ENCODE results near the gene RPSA.

DNA sequence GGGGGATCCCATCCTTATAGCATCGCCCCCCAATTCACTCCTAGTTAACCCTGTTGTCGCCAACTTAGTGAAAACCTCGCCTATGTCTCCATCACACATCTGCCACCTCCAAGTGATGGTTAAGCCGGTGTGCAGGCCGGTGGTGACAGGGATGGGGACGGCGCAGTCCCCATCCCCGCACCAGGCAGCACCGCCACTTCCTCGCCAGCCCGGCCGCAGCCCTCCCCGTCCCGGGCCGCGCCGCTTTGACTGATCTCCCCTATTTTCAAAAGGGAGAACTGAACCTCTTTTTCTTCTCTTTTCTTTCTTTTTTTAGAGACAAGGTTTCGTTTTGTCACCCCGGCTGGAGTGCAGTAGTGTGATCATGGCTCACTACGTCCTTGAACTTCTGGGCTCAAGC is 49.6 kb downstream of the RPSA start:
- TF ChIP-seq, protein P1, sequence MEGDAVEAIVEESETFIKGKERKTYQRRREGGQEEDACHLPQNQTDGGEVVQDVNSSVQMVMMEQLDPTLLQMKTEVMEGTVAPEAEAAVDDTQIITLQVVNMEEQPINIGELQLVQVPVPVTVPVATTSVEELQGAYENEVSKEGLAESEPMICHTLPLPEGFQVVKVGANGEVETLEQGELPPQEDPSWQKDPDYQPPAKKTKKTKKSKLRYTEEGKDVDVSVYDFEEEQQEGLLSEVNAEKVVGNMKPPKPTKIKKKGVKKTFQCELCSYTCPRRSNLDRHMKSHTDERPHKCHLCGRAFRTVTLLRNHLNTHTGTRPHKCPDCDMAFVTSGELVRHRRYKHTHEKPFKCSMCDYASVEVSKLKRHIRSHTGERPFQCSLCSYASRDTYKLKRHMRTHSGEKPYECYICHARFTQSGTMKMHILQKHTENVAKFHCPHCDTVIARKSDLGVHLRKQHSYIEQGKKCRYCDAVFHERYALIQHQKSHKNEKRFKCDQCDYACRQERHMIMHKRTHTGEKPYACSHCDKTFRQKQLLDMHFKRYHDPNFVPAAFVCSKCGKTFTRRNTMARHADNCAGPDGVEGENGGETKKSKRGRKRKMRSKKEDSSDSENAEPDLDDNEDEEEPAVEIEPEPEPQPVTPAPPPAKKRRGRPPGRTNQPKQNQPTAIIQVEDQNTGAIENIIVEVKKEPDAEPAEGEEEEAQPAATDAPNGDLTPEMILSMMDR (IDR thresholded peaks at IDR 0.05; ENCODE audit: low read depth, low read length, poor library complexity, severe bottlenecking), result no peak
- no peak for TF ChIP-seq EZH2phosphoT487 (IDR thresholded peaks at IDR 0.05; ENCODE audit: borderline replicate concordance, low read length)

Measured in DOHH2 (cell line).